ENCODE measurements around the gene FLYWCH2. TPM values are rescaled to one million over a fixed set of nuclear protein-coding genes. Genes with fewer than 3 reads are reported as not detected.

The FLYWCH2 gene
- total and polyA plus RNA-seq, 2 of the 4 experiments (the other 2 are of a cell fraction): 42.3 to 66.3 TPM

GRCh38 chr16:2842340-2843000 lies 40.5 kb upstream of the FLYWCH2 start:
- Histone ChIP-seq H3K4me3 (ENCODE audit: insufficient read depth, low read depth, low read length) (no peak overlapping the region), H4K8ac (ENCODE audit: low read depth in 2 of 2, low read length in 2 of 2) (peak overlapping the region in 1 of 2 experiments; percentile 82; a peak in 2 of 4 replicates), H4K91ac (ENCODE audit: insufficient read depth, low read depth, low read length) (no peak overlapping the region; the same call in 1 of the 2 replicates), H2BK20ac (ENCODE audit: low read depth, low read length) (peak overlapping the region; percentile 17; the same call in 1 of the 2 replicates), H3K79me1 (ENCODE audit: low read depth in 1 of 2, low read length in 2 of 2) (no peaks in the 10 kb centered on the region), H2AK9ac (replicated peaks; ENCODE audit: low read depth, low read length, poor library complexity) (peak overlapping the region; percentile 55), H4K20me1 (ENCODE audit: insufficient read depth, low read length) (peaks cover 4% of the 10 kb centered on the region; the same call in 1 of the 2 replicates), H3K9me1 (ENCODE audit: insufficient read depth, low read length) (peaks cover 6% of the 10 kb centered on the region), H2BK5ac (ENCODE audit: low read depth, low read length, poor library complexity, severe bottlenecking) (no peak overlapping the region), H3K9ac (ENCODE audit: low read depth, low read length) (no peak overlapping the region), H2BK120ac (ENCODE audit: low read depth, low read length) (no peak overlapping the region; the same call in 1 of the 2 replicates), H3K36me3 (ENCODE audit: control insufficient read depth, insufficient read depth, low read length) (no peaks in the 10 kb centered on the region), H3K56ac (ENCODE audit: extremely low read depth, insufficient read depth, low read length) (no peak overlapping the region), H3K27ac (ENCODE audit: insufficient read depth, low read length) (no peak overlapping the region), H2BK15ac (ENCODE audit: low read depth, low read length) (0 out of 3 replicates have a peak overlapping the region, but pooled peaks have one; percentile 30), H3K4ac (ENCODE audit: low read depth, low read length) (no peak overlapping the region), H3K4me2 (ENCODE audit: low read depth, low read length) (no peak overlapping the region), H3K9me3 (ENCODE audit: control insufficient read depth, insufficient read depth, low read length) (no peaks in the 10 kb centered on the region), H3K23ac (ENCODE audit: low read depth, low read length) (no peak overlapping the region), H3K14ac (replicated peaks; ENCODE audit: low read depth, low read length) (no peak overlapping the region; the same call in 1 of the 2 replicates), H4K5ac (ENCODE audit: low read depth, low read length) (peak overlapping the region; percentile 12; the same call in 1 of the 2 replicates), H2AFZ (replicated peaks; ENCODE audit: low read length, poor library complexity) (peak overlapping the region; percentile 78), H3K18ac (ENCODE audit: low read depth, low read length) (no peak overlapping the region), H3K4me1 (ENCODE audit: control insufficient read depth, insufficient read depth, low read length) (peaks cover 7% of the 10 kb centered on the region), H2AK5ac (ENCODE audit: low read depth, low read length) (peak overlapping the region; percentile 76), H3K27me3 (ENCODE audit: control insufficient read depth, insufficient read depth, low read length) (no peaks in the 10 kb centered on the region; the same call in 1 of the 2 replicates)
- DNase-seq (no peak), ATAC-seq (ENCODE audit: low read depth) (no peak)
- no TSS peak for BruUV-seq (replicated peaks)
- POLR2A ChIA-PET (ENCODE audit: unreplicated experiment): no interaction called here
- intact Hi-C loops (cut with micrococcal nuclease) (no loop called here), in situ Hi-C loops (cut with MboI; ENCODE audit: low sequenced_read_pairs) (no loop called here), dilution Hi-C loops (cut with HindIII; ENCODE audit: low sequenced_read_pairs, unreplicated experiment) (no loop called here)
- WGBS, 2 experiments (ENCODE audit: extremely low coverage in 2 of 2, insufficient read length in 1 of 2): 46% methylated on average over 19 of the region's 40 CpGs; no CpG with 5 or more reads in 1 of the 2 experiments
- TF ChIP-seq CTCF (conservative IDR thresholded peaks at IDR 0.05; ENCODE audit: low read depth, low read length) (peak; percentile 36), MAZ (IDR thresholded peaks at IDR 0.05; ENCODE audit: borderline replicate concordance, low read depth, low read length) (no peak), RAD21 (IDR thresholded peaks at IDR 0.05; ENCODE audit: low read length) (peak; percentile 19; the same call in 1 of the 2 replicates), BHLHE40 (IDR thresholded peaks at IDR 0.05; ENCODE audit: low read depth, low read length) (no peak), SMC3 (IDR thresholded peaks at IDR 0.05; ENCODE audit: low read depth, low read length) (peak; percentile 27; the same call in 1 of the 2 replicates)
- CTCF ChIA-PET: no interaction called here
